Measurements from ENCODE around the gene COL18A1. TPM values are rescaled to one million over a fixed set of nuclear protein-coding genes. Genes with fewer than 3 reads are reported as not detected.

The COL18A1 gene
- total and polyA plus RNA-seq, 2 experiments from 2014 or later, result 97.1 to 140 TPM

GRCh38 chr21:45512626-45513002, 107.6 kb downstream of the COL18A1 start:
- TF ChIP-seq EZH2 (IDR thresholded peaks at IDR 0.05; ENCODE audit: borderline replicate concordance) (no peak), CTCF (IDR thresholded peaks at IDR 0.05; ENCODE audit: poor library complexity) (no peak), EZH2phosphoT487 (IDR thresholded peaks at IDR 0.05; ENCODE audit: low read depth, severe bottlenecking, unreplicated experiment) (no peak)
- no peaks in the 10 kb centered on the region for H3K36me3 ChIP-seq (replicated peaks; ENCODE audit: insufficient read depth, low read depth)
- no peak for DNase-seq (ENCODE audit: low spot score)
- no peak overlapping the region for H2AFZ ChIP-seq
- WGBS (ENCODE audit: low lambda C conversion rate, missing lambda C conversion rate), result 92% methylated on average over 8 of the region's 8 CpGs
- no peaks in the 10 kb centered on the region for H3K9me2 ChIP-seq (replicated peaks; ENCODE audit: insufficient read depth)
- H3K9me3 ChIP-seq (ENCODE audit: low read depth), result no peaks in the 10 kb centered on the region
- no peak overlapping the region for H3K4me3 ChIP-seq
- no peak overlapping the region for H3K4me2 ChIP-seq
- H3K27ac ChIP-seq, result no peak overlapping the region
- H3K27me3 ChIP-seq, result no peaks in the 10 kb centered on the region
- H3K79me2 ChIP-seq, result no peaks in the 10 kb centered on the region
- H4K20me1 ChIP-seq (ENCODE audit: insufficient read depth, poor library complexity, severe bottlenecking), result no peaks in the 10 kb centered on the region
- no peaks in the 10 kb centered on the region for H3K4me1 ChIP-seq (ENCODE audit: insufficient read depth)

- no peaks in the 10 kb centered on the region for H3K79me2 ChIP-seq
- no peaks in the 10 kb centered on the region for H3K27me3 ChIP-seq
- no peaks in the 10 kb centered on the region for H3K9me2 ChIP-seq (replicated peaks; ENCODE audit: insufficient read depth)
- no peak overlapping the region for H3K4me3 ChIP-seq
- DNase-seq (ENCODE audit: low spot score), result no peak
- H4K20me1 ChIP-seq (ENCODE audit: insufficient read depth, poor library complexity, severe bottlenecking), result no peaks in the 10 kb centered on the region
- no peak overlapping the region for H2AFZ ChIP-seq
- H3K4me2 ChIP-seq, result no peak overlapping the region
- peaks cover 4% of the 10 kb centered on the region for H3K9me3 ChIP-seq (ENCODE audit: low read depth)
- WGBS (ENCODE audit: low lambda C conversion rate, missing lambda C conversion rate), result 86% methylated on average over 19 of the region's 19 CpGs
- H3K36me3 ChIP-seq (replicated peaks; ENCODE audit: insufficient read depth, low read depth), result no peaks in the 10 kb centered on the region
- H3K27ac ChIP-seq, result no peak overlapping the region
- no peak for TF ChIP-seq CTCF (IDR thresholded peaks at IDR 0.05; ENCODE audit: poor library complexity)
- no peak for TF ChIP-seq EZH2phosphoT487 (IDR thresholded peaks at IDR 0.05; ENCODE audit: low read depth, severe bottlenecking, unreplicated experiment)
- no peak for TF ChIP-seq EZH2 (IDR thresholded peaks at IDR 0.05; ENCODE audit: borderline replicate concordance)
- H3K4me1 ChIP-seq (ENCODE audit: insufficient read depth), result no peaks in the 10 kb centered on the region
Observed at GRCh38 chr21:45513003-45513717, 108.2 kb downstream of the COL18A1 start.

GRCh38 chr21:45513741-45514310, 108.9 kb downstream of the COL18A1 start:
- TF ChIP-seq CTCF (IDR thresholded peaks at IDR 0.05; ENCODE audit: poor library complexity), result no peak
- TF ChIP-seq EZH2 (IDR thresholded peaks at IDR 0.05; ENCODE audit: borderline replicate concordance), result no peak
- no peak for TF ChIP-seq EZH2phosphoT487 (IDR thresholded peaks at IDR 0.05; ENCODE audit: low read depth, severe bottlenecking, unreplicated experiment)
- Histone ChIP-seq H3K79me2 (no peaks in the 10 kb centered on the region), H4K20me1 (ENCODE audit: insufficient read depth, poor library complexity, severe bottlenecking) (no peaks in the 10 kb centered on the region), H3K4me3 (no peak overlapping the region), H3K4me1 (ENCODE audit: insufficient read depth) (no peaks in the 10 kb centered on the region), H3K27me3 (no peaks in the 10 kb centered on the region), H3K36me3 (replicated peaks; ENCODE audit: insufficient read depth, low read depth) (no peaks in the 10 kb centered on the region), H3K4me2 (no peak overlapping the region), H3K9me2 (replicated peaks; ENCODE audit: insufficient read depth) (no peaks in the 10 kb centered on the region), H3K9me3 (ENCODE audit: low read depth) (peaks cover 11% of the 10 kb centered on the region), H2AFZ (no peak overlapping the region), H3K27ac (no peak overlapping the region)
- WGBS (ENCODE audit: low lambda C conversion rate, missing lambda C conversion rate), result 91% methylated on average over 11 of the region's 11 CpGs
- DNase-seq (ENCODE audit: low spot score), result no peak

Measured in hepatocyte (in vitro differentiated cells).